Stimulated activated CD4-positive, alpha-beta T cell treated with anti-CD3 and anti-CD28 coated beads, TNF-alpha, amount 100 ng/mL, for 1 hour (primary cell): Measurements from ENCODE around the gene LRRC10B.

Source experiments
- DNase-seq, 3 donors: peaks; one replicate each; pipeline ENCODE4 v3.0.0-alpha.2; 2020; ENCODE audit warnings: low read depth in 3 of 3, low spot score in 1 of 3

The LRRC10B gene

DNA sequence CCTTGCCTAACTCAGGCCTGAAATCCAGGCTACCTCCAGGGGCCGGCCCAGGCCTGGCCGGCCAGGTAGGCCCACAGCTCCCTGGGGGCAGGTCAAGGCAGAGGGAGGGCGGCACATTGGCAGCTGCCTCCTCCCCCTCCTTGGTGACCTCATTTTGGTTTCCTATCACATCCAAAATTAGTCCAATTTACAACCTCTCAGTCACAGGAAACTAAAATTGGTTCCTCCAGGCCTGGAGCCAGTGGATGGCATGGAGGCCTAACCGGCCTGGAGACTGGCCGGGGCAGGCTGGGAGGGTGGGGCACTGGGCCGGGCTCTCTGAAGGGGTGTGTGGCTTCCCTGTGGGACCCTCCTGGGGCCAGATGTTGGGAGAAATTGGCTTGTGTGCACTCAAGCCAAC is 35.9 kb downstream of the LRRC10B start:
- DNase-seq, result no peak

DNA sequence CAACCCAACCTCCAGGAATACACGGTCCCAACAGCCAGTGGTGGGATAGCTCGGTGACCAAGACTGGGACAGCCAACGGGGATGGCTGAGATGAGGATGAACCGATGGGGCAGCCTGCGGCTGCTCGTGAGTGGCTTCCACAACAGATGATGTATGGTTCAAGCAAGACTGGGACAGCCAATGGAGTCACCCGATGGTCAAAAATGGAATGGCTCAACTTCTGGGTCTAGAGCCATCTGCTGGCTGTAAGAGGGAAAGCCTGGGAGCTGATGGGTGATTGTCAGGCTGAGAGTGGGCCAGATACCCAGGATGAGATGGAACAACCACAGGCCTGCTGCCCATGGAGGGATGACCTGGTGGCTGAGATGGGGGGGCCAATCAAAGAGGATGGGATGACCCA is 36.8 kb downstream of the LRRC10B start:
- DNase-seq, result no peak

DNA sequence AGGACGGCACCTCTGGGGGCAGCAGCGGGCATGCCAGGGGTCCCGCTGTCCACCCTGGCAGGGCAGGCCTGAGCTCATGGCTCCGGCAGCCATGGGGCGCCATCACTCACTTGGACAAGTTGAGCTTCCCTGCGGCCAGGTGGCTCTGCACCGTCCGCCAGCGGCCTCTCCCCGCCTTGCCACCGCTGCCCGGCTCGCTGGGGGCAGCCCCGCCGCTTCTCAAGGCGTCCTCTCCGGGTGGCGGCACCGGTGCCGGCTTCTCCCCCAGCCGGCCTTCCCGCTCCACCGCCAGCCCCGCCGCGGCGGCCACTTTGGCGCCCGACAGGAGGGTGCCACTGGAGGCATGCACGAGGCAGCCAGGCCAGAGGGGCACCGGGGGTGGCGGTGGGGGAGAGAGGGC is 37.4 kb downstream of the LRRC10B start:
- DNase-seq, result no peak

GRCh38 chr11:61546663-61547062 is 38.1 kb downstream of the LRRC10B start:
- no peak for DNase-seq

GRCh38 chr11:61547246-61547645 is 38.7 kb downstream of the LRRC10B start:
- no peak for DNase-seq

GRCh38 chr11:61549177-61549576 is 40.6 kb downstream of the LRRC10B start:
- no peak for DNase-seq

GRCh38 chr11:61549662-61550568 is 41.4 kb downstream of the LRRC10B start:
- no peak for DNase-seq

DNA sequence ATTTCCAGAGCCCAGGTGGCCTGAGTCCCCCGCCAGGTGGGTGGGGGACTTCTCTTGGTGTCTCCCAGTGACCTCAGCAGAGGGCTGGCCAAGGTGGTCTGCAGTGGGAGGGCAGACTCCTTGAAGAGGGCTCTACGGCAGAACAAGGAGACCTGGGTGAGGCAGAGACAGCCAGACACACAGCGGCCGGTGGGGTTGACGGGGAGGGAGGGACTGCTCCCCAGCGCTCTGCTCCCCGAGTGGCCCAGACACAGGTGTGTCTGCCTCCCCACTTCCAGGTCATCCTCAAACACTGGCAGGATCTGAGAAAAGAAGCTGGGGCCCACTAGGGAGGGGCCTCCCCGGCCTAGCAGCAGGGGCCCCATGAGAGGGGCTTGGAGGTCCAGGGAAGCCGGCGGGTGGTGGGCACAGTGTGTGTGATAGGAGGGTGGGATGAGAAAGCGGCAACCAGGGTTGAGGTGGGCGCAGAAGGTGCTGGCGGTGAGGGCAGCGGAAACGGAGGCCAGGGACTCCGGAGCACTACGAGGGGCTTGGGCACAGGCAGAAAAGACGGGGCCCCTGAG is 42.2 kb downstream of the LRRC10B start:
- no peak for DNase-seq

GRCh38 chr11:61551634-61552033 is 43.1 kb downstream of the LRRC10B start:
- no peak for DNase-seq

GRCh38 chr11:61552108-61552635 is 43.6 kb downstream of the LRRC10B start:
- DNase-seq, result no peak

- DNase-seq, result no peak
Observed at GRCh38 chr11:61553373-61554171, 45.0 kb downstream of the LRRC10B start.

DNA sequence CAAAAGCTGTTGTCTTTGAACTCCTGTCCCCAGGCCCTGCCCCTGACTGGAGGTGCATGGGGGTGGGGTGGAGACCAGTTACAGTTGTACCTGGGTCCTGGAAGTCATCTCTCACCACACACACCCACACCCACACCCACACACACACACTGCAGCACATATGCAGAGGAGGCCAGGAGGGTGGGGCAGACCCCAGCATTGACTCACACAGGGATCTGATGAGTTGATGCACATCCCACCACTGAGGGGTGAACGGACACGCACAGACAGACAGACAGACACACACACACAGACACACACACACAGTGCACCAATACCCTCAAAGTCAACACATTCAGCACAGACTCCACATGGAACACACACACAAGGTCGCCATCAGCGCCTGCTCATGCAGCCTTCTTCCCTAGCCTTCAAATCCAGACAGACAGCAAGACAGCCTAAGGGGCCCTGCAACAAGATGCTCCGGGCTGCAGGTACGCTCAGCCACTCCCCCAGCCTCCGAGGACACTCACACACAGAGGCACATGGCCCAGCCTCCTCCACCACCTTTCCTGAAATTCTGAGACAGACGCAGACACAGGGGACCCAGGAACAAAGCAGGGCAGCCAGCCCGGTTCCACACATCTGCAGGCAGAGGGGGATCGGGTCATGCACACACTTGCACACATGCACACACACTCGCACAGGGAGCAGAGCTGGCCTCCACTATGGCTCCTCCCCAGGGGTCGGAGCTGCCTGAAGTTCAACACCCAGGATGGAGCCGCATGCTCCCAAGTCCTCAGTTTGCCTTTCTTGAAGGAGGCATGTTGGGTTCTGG is 45.8 kb downstream of the LRRC10B start:
- DNase-seq, result peak in 1 of 3 donors; percentile 6

DNA sequence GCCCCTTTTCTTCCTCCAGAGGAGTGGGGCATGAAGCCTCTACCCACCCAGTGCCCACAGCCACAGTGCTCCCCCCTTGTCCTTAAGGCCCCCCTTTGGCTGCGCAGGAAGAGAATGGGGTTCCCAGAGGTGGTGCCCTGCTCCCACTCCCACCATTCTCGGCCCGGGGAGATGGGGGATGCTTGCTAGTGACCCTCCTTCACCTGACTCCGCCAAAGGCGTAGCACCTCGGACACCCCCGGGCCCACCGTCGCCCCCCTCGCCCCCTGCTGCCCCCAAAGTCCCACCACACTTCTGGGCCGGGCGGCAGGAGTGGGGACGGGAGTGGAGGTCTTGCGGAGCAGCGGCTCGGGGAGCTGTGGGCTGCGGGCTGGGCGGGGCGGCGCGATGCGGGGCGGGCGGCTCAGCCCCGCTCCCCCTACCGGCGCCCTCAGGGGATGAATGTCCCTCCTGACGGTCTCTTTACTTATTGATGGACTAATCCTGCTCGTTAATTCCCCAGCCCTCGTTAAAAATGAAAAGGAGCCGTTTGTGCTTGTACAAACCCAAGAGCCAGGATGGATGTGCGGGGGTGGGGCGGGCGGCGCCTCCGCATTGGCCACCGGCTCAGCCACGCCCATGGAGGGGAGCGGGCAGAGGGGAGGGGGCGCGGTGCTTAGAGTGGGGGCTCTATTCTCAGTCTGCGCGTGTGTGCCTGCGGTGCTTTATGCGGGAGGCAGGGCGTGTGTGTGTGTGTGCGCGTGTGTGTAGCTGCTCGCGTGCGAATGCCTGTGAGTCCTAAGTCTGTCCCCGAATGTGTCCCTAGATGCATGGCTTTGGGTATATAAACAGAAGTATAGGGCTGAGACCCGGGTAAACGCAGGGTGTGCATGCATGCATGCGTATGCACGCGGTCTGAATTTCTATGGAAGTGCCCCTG is 46.8 kb downstream of the LRRC10B start:
- DNase-seq, result no peak

DNA sequence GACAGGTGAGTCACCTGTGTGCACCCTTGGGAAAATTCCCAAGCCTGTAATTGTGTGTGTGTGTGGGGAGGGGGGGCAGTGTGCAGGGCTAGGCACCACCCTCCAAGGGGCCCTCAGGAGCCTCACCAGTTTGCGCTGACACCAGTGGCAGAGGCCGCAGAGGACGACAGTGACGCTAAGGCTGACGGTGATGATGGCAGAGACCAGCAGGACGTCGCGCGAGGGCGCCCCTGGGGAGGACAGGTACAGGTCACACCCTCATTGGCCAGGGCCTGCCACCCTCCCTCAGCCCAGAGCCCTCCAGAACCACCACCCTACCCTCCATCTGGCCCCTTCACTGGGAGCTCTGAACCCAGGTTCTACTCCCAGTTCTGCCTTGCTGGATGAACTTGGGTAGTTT is 47.4 kb downstream of the LRRC10B start:
- no peak for DNase-seq

GRCh38 chr11:61556621-61557020 is 48.1 kb downstream of the LRRC10B start:
- no peak for DNase-seq
